Astrocyte (in vitro differentiated cells and primary cell): ENCODE measurements around the gene ZNF846. TPM values are rescaled to one million over a fixed set of nuclear protein-coding genes. Genes with fewer than 3 reads are reported as not detected.

ENCODE experiments used
- DNase-seq: peaks from one replicate; pipeline ENCODE4 v3.0.0-alpha.2; 2010; ENCODE audit warnings: low read depth
- FAIRE-seq: peaks from 2 replicates; lab custom pipeline; 2011; peaks lifted over from hg19 to GRCh38; lab: Jason Lieb, UNC
- H2AFZ ChIP-seq: 2 replicates; pipeline ENCODE4 v1.6.0; 2012; ENCODE audit warnings: low read depth, low read length, inconsistent platforms
- H3K27ac ChIP-seq: 2 replicates; pipeline ENCODE4 v1.5.1; 2011; ENCODE audit warnings: low read depth, low read length, inconsistent platforms
- H3K27me3 ChIP-seq: 2 replicates; pipeline ENCODE4 v1.6.0; 2011; ENCODE audit warnings: low read length, inconsistent platforms; ENCODE audit not compliant: insufficient read depth
- H3K36me3 ChIP-seq: 2 replicates; pipeline ENCODE4 v1.5.1; 2011; ENCODE audit warnings: low read length, inconsistent platforms; ENCODE audit not compliant: insufficient read depth
- H3K4me1 ChIP-seq: 2 replicates; pipeline ENCODE4 v1.5.1; 2011; ENCODE audit warnings: low read length, inconsistent platforms; ENCODE audit not compliant: insufficient read depth
- H3K4me2 ChIP-seq: 2 replicates; pipeline ENCODE4 v1.6.0; 2012; ENCODE audit warnings: low read length, inconsistent platforms
- H3K4me3 ChIP-seq: 2 replicates; pipeline ENCODE4 v1.5.1; 2011; ENCODE audit warnings: low read depth, mild to moderate bottlenecking, low read length, inconsistent platforms; ENCODE audit not compliant: insufficient read depth
- H3K79me2 ChIP-seq: 2 replicates; pipeline ENCODE4 v1.6.0; 2012; ENCODE audit warnings: mild to moderate bottlenecking, low read length, inconsistent platforms; ENCODE audit not compliant: insufficient read depth
- H3K9ac ChIP-seq: 2 replicates; pipeline ENCODE4 v1.6.0; 2012; ENCODE audit warnings: mild to moderate bottlenecking, low read length, inconsistent platforms
- H3K9me3 ChIP-seq: 2 replicates; pipeline ENCODE4 v1.5.1; 2012; ENCODE audit warnings: low read depth, mild to moderate bottlenecking, low read length, inconsistent platforms; ENCODE audit not compliant: insufficient read depth
- H4K20me1 ChIP-seq: 2 replicates; pipeline ENCODE4 v1.6.0; 2012; ENCODE audit warnings: low read length, inconsistent platforms; ENCODE audit not compliant: insufficient read depth
- H3K27ac Mint-ChIP-seq: one replicate; pipeline ENCODE4 v1.8.0; 2021; ENCODE audit warnings: mild to moderate bottlenecking, mixed read lengths; ENCODE audit not compliant: unreplicated experiment
- H3K27me3 Mint-ChIP-seq: one replicate; pipeline ENCODE4 v1.8.0; 2021; ENCODE audit warnings: low read depth, mixed read lengths; ENCODE audit not compliant: unreplicated experiment
- H3K36me3 Mint-ChIP-seq: one replicate; pipeline ENCODE4 v1.8.0; 2021; ENCODE audit warnings: low read depth, mixed read lengths; ENCODE audit not compliant: unreplicated experiment
- H3K4me1 Mint-ChIP-seq: one replicate; pipeline ENCODE4 v1.8.0; 2021; ENCODE audit warnings: low read depth, mixed read lengths; ENCODE audit not compliant: unreplicated experiment
- H3K4me3 Mint-ChIP-seq: one replicate; pipeline ENCODE4 v1.8.0; 2021; ENCODE audit warnings: mild to moderate bottlenecking, moderate library complexity, mixed read lengths; ENCODE audit not compliant: unreplicated experiment
- H3K9me3 Mint-ChIP-seq: one replicate; pipeline ENCODE4 v1.8.0; 2021; ENCODE audit warnings: mild to moderate bottlenecking, mixed read lengths; ENCODE audit not compliant: unreplicated experiment
- EZH2 ChIP-seq: IDR thresholded peaks from 2 replicates; pipeline ENCODE4 v1.6.1; 2012; ENCODE audit warnings: mild to moderate bottlenecking, low read length, inconsistent platforms; ENCODE audit not compliant: insufficient read depth
- total RNA-seq: library from RNA; stranded (reverse); gene quantifications from 2 replicates; pipeline ENCODE4 v1.2.1, GENCODE V29; 2021
- TF ChIP-seq, protein P1 (sequence below): IDR thresholded peaks from 2 replicates; pipeline ENCODE4 v1.5.1; 2011; ENCODE audit warnings: low read depth, mild to moderate bottlenecking, inconsistent platforms, low read length, moderate library complexity; ENCODE audit not compliant: insufficient read depth

The ZNF846 gene
- total RNA-seq, 1 donor from 2014 or later = 13.7 TPM

DNA sequence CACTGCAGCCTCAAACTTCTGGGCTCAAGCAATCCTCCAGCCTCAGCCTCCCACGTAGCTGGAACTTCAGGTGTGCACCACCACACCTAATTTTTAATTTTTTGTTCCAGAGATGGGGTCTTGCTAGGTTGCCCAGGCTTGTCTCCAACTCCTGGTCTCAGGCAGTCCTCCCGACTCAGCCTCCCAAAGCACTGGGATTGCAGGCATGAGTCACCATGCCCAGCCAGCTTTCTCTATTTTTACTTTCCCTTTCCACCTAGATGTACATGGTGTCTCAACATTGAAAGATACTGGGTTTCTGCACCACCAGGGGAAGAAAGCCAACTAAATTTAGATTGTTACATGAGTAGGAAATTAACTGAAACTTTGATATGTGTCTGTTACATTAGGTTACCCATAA, 13.8 kb upstream of the ZNF846 start:
- Histone ChIP-seq H3K36me3 (no peaks in the 10 kb centered on the region), H3K4me3 (no peak overlapping the region), H3K4me2 (no peak overlapping the region), H2AFZ (no peak overlapping the region), H3K9me3 (peaks cover 6% of the 10 kb centered on the region), H4K20me1 (no peaks in the 10 kb centered on the region), H3K79me2 (no peaks in the 10 kb centered on the region), H3K27ac (no peak overlapping the region), H3K27me3 (no peaks in the 10 kb centered on the region), H3K9ac (no peak overlapping the region), H3K4me1 (no peaks in the 10 kb centered on the region)
- Mint-ChIP-seq H3K27me3 (no peaks in the 10 kb centered on the region), H3K4me1 (peaks cover 13% of the 10 kb centered on the region), H3K4me3 (no peak overlapping the region), H3K36me3 (peaks cover 16% of the 10 kb centered on the region), H3K9me3 (peaks cover 5% of the 10 kb centered on the region), H3K27ac (peak overlapping the region; percentile 41)
- DNase-seq (no peak), FAIRE-seq (no peak)
- TF ChIP-seq, protein P1, sequence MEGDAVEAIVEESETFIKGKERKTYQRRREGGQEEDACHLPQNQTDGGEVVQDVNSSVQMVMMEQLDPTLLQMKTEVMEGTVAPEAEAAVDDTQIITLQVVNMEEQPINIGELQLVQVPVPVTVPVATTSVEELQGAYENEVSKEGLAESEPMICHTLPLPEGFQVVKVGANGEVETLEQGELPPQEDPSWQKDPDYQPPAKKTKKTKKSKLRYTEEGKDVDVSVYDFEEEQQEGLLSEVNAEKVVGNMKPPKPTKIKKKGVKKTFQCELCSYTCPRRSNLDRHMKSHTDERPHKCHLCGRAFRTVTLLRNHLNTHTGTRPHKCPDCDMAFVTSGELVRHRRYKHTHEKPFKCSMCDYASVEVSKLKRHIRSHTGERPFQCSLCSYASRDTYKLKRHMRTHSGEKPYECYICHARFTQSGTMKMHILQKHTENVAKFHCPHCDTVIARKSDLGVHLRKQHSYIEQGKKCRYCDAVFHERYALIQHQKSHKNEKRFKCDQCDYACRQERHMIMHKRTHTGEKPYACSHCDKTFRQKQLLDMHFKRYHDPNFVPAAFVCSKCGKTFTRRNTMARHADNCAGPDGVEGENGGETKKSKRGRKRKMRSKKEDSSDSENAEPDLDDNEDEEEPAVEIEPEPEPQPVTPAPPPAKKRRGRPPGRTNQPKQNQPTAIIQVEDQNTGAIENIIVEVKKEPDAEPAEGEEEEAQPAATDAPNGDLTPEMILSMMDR = no peak
- no peak for TF ChIP-seq EZH2

DNA sequence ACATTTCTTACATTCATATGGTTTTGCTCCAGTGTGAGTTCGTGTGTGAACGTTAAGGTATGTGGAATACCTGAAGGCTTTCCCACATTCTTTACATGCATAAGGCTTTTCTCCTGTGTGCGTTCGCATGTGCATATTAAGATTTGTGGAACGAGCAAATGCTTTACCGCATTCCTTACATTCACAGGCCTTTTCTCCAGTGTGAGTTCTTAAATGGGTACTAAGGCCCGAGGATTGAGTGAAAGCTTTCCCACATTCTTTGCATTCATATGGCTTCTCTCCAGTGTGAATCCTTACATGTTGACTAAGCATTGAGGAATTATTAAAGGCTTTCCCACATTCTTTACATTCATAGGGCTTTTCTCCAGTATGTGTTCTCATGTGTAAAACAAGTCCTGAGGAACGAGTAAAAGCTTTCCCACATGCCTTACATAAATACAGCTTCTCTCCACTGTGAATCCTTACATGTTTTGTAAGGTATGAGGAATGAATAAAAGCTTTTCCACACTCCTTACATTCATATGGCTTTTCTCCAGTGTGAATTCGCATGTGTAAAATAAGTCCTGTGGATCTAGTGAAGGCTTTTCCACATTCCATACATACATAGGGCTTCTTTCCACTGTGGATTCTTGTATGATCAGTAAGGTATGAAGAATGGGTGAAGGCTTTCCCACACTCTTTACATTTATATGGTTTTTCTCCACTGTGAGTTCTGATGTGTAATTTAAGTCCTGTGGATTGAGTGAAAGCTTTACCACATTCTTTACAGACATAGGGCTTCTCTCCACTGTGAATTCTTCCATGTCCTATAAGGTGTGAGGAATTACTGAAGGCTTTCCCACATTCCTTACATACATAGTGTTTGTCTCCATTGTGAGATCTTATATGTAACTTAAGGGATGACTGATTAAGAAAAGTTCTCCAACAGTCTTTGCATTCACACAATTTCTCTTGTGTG, 10.7 kb downstream of the ZNF846 start:
- Histone ChIP-seq H3K9ac (no peak overlapping the region), H3K4me3 (no peak overlapping the region), H3K27me3 (no peaks in the 10 kb centered on the region), H3K9me3 (peaks cover 28% of the 10 kb centered on the region), H3K4me1 (no peaks in the 10 kb centered on the region), H2AFZ (no peak overlapping the region), H3K27ac (no peak overlapping the region), H4K20me1 (no peaks in the 10 kb centered on the region), H3K79me2 (no peaks in the 10 kb centered on the region), H3K36me3 (peaks cover 20% of the 10 kb centered on the region), H3K4me2 (no peak overlapping the region)
- no peak overlapping the region for H3K4me3 Mint-ChIP-seq
- no peaks in the 10 kb centered on the region for H3K27me3 Mint-ChIP-seq
- H3K27ac Mint-ChIP-seq = no peak overlapping the region
- DNase-seq = peak; percentile 1
- TF ChIP-seq EZH2 = no peak
- no peaks in the 10 kb centered on the region for H3K4me1 Mint-ChIP-seq
- H3K9me3 Mint-ChIP-seq = peaks cover 70% of the 10 kb centered on the region
- FAIRE-seq = no peak
- peaks cover 81% of the 10 kb centered on the region for H3K36me3 Mint-ChIP-seq

DNA sequence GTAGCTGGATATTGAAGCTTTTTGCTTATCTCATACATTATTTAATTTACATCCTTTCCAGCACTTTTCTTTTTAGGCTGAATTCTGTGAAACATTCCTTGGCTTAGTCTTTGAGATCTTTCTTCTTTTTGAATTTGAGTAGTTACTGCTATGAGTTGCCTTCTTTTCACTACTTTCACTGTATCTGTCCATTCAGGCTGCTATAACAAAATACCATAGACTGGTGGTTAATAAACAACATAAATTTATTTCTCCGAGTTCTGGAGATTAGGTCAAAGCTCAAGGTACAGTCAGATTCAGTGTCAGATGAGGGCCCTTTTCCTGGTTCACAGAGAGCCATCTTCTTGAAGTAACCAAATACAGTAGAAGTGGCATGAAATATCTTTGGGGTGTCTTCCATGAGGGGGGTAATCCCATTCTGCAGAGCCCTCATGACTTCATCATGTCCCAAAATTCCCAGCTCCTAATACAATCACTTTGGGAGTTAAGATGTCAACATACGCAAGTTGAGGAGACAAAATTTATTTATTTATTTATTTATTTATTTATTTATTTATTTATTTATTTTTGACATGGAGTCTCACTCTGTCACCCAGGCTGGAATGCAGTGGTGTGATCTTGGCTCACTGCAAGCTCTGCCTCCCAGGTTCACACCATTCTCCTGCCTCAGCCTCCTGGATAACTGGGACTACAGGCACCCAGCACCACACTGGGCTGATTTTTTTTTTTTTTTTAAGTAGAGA, 15.7 kb downstream of the ZNF846 start:
- FAIRE-seq = no peak
- H3K27ac Mint-ChIP-seq = no peak overlapping the region
- peaks cover 55% of the 10 kb centered on the region for H3K9me3 Mint-ChIP-seq

More for the DNA sequence above, 15.7 kb downstream of the ZNF846 start:
- H3K4me1 Mint-ChIP-seq = no peaks in the 10 kb centered on the region
- Histone ChIP-seq H3K4me1 (no peaks in the 10 kb centered on the region), H3K36me3 (peaks cover 2% of the 10 kb centered on the region), H4K20me1 (no peaks in the 10 kb centered on the region), H3K9ac (no peak overlapping the region), H3K27me3 (no peaks in the 10 kb centered on the region), H3K4me3 (no peak overlapping the region), H3K4me2 (no peak overlapping the region), H3K9me3 (peaks cover 27% of the 10 kb centered on the region), H3K27ac (no peak overlapping the region), H2AFZ (no peak overlapping the region), H3K79me2 (no peaks in the 10 kb centered on the region)
- H3K36me3 Mint-ChIP-seq = peaks cover 58% of the 10 kb centered on the region
- no peaks in the 10 kb centered on the region for H3K27me3 Mint-ChIP-seq
- TF ChIP-seq, protein P1 = no peak
- no peak for TF ChIP-seq EZH2
- no peak overlapping the region for H3K4me3 Mint-ChIP-seq
- DNase-seq = no peak
